SU-DHL-6 (cell line): Measurements from ENCODE around the gene KIAA1958.

ENCODE experiments used
- H2AFZ ChIP-seq: fragments of 200-600 bp; sonication (generic); 2 replicates; pipeline ENCODE4 v1.6.1; 2014; ENCODE audit warnings: low read depth, mild to moderate bottlenecking, moderate library complexity, mixed read lengths, antibody characterized with exemption, low read length; ENCODE audit not compliant: severe bottlenecking
- H3F3A ChIP-seq: fragments of 200-600 bp; shearing (Covaris generic); 2 replicates; pipeline ENCODE4 v1.6.0; 2016; ENCODE audit warnings: antibody characterized with exemption, mild to moderate bottlenecking; ENCODE audit not compliant: insufficient read depth
- H3K27ac ChIP-seq: fragments of 200-600 bp; sonication (generic); 2 replicates; pipeline ENCODE4 v1.5.1; 2016; ENCODE audit warnings: low read depth, mild to moderate bottlenecking, low read length, moderate library complexity, mixed read lengths
- H3K27me3 ChIP-seq: fragments of 200-600 bp; sonication (generic), shearing (Covaris generic); 2 replicates; pipeline ENCODE4 v1.6.0; 2014; ENCODE audit warnings: mild to moderate bottlenecking, low read length
- H3K36me3 ChIP-seq: fragments of 200-600 bp; sonication (generic); 2 replicates; pipeline ENCODE4 v1.6.1; 2014; ENCODE audit warnings: mild to moderate bottlenecking, low read length, mixed read lengths
- H3K4me2 ChIP-seq: fragments of 300-600, 200-600 bp; shearing (Covaris generic), sonication (generic); 2 replicates; pipeline ENCODE4 v1.6.0; 2014; ENCODE audit warnings: low read length, low read depth, mild to moderate bottlenecking; ENCODE audit not compliant: poor library complexity, severe bottlenecking
- H3K4me3 ChIP-seq: fragments of 200-600 bp; sonication (generic); 2 replicates; pipeline ENCODE4 v1.5.1; 2014; ENCODE audit warnings: antibody characterized with exemption, low read length, mild to moderate bottlenecking, mixed read lengths; ENCODE audit not compliant: insufficient read depth, poor library complexity, severe bottlenecking
- H3K79me2 ChIP-seq: fragments of 200-600 bp; sonication (generic); 2 replicates; pipeline ENCODE4 v1.6.1; 2014; ENCODE audit warnings: mild to moderate bottlenecking, low read length, moderate library complexity; ENCODE audit not compliant: insufficient read depth
- H3K9ac ChIP-seq: fragments of 200-600 bp; sonication (generic); 2 replicates; pipeline ENCODE4 v1.7.0; 2014; ENCODE audit warnings: mild to moderate bottlenecking, low read length
- H3K9me2 ChIP-seq: fragments of 200-600 bp; sonication (generic); replicated peaks from 2 replicates; pipeline ENCODE4 v1.6.1; 2014; ENCODE audit warnings: low read length; ENCODE audit not compliant: insufficient read depth
- H3K9me3 ChIP-seq: fragments of 200-600 bp; sonication (generic); 2 replicates; pipeline ENCODE4 v1.6.1; 2014; ENCODE audit warnings: low read length, mixed read lengths; ENCODE audit not compliant: insufficient read depth
- H4K20me1 ChIP-seq: fragments of 200-600 bp; sonication (generic); 2 replicates; pipeline ENCODE4 v1.6.1; 2014; ENCODE audit warnings: low read depth, mild to moderate bottlenecking, antibody characterized with exemption, low read length, moderate library complexity, mixed read lengths
- CTCF ChIP-seq: fragments of 200-600 bp; sonication (generic); IDR thresholded peaks from one replicate; pipeline ENCODE4 v1.5.1; 2017; ENCODE audit warnings: antibody characterized with exemption, mild to moderate bottlenecking, low read length, moderate library complexity; ENCODE audit not compliant: insufficient read depth, poor library complexity, severe bottlenecking
- EZH2phosphoT487 ChIP-seq: fragments of 200-600 bp; sonication (generic), shearing (Covaris generic); conservative IDR thresholded peaks from 2 replicates; pipeline ENCODE4 v1.6.1; 2018; ENCODE audit warnings: mild to moderate bottlenecking, antibody characterized with exemption, low read length, moderate library complexity, mixed read lengths

KIAA1958 gene

GRCh38 chr9:112700085-112700484 is 213.5 kb downstream of the KIAA1958 start:
- H3K9me2 ChIP-seq: no peaks in the 10 kb centered on the region
- no peaks in the 10 kb centered on the region for H3K36me3 ChIP-seq
- H3K4me2 ChIP-seq: peak overlapping the region; percentile 37
- no peaks in the 10 kb centered on the region for H3K27me3 ChIP-seq
- H3K9ac ChIP-seq: no peak overlapping the region
- no peak overlapping the region for H3K4me3 ChIP-seq
- no peak overlapping the region for H3K27ac ChIP-seq
- H3F3A ChIP-seq: no peaks in the 10 kb centered on the region
- peaks cover 7% of the 10 kb centered on the region for H3K79me2 ChIP-seq
- H2AFZ ChIP-seq: no peak overlapping the region
- H3K9me3 ChIP-seq: no peaks in the 10 kb centered on the region
- no peak for TF ChIP-seq CTCF
- no peak for TF ChIP-seq EZH2phosphoT487
- H4K20me1 ChIP-seq: 0 out of 2 replicates have a peak, but pooled peaks cover 4% of the 10 kb centered on the region

- Histone ChIP-seq H3K9me2 (no peaks in the 10 kb centered on the region), H3K79me2 (peaks cover 18% of the 10 kb centered on the region), H3K9me3 (no peaks in the 10 kb centered on the region), H3K36me3 (no peaks in the 10 kb centered on the region), H3K4me3 (no peak overlapping the region), H3K9ac (no peak overlapping the region), H3K27me3 (no peaks in the 10 kb centered on the region), H3F3A (no peaks in the 10 kb centered on the region), H3K4me2 (no peak overlapping the region), H2AFZ (no peak overlapping the region), H3K27ac (no peak overlapping the region), H4K20me1 (0 out of 2 replicates have a peak, but pooled peaks cover 4% of the 10 kb centered on the region)
- no peak for TF ChIP-seq EZH2phosphoT487
- TF ChIP-seq CTCF: no peak
Measured at GRCh38 chr9:112703304-112703703, 216.7 kb downstream of the KIAA1958 start.

GRCh38 chr9:112705768-112706427 is 219.3 kb downstream of the KIAA1958 start:
- Histone ChIP-seq H3K4me3 (no peak overlapping the region), H3F3A (no peaks in the 10 kb centered on the region), H2AFZ (no peak overlapping the region), H4K20me1 (peaks cover 3% of the 10 kb centered on the region; the same call in 1 of the 2 replicates), H3K27me3 (no peaks in the 10 kb centered on the region), H3K36me3 (no peaks in the 10 kb centered on the region), H3K27ac (no peak overlapping the region), H3K9me2 (no peaks in the 10 kb centered on the region), H3K9ac (no peak overlapping the region), H3K9me3 (no peaks in the 10 kb centered on the region), H3K79me2 (peaks cover 37% of the 10 kb centered on the region), H3K4me2 (no peak overlapping the region)
- TF ChIP-seq EZH2phosphoT487 (no peak), CTCF (no peak)
